Measurements from ENCODE around the gene PIK3CA.
"Not testable (repeated sequence)": the region's sequence is repeated elsewhere in the genome, so short reads cannot be mapped to it uniquely, and the experiment has no call there.

Gene PIK3CA

DNA sequence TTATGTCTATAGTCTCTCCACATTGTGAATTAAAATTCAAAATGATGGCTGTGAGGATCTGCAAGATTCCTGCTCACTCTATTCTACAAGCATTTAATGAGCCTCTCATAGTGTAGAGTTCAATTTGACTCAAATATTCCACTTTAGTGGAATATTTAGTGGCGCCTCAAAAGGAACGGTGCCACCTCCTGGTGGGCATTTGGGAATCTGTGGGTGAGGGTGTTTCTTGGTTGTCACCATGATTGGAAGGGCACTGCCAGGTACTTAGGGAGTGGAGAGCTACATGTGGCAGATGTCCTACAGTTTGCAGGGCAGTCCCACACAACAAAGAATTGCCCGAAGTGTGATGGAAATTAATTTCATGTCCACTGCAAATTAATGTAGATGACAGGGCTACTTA lies 124.2 kb downstream of the PIK3CA start:
- H4K8ac ChIP-seq (ENCODE audit: low read depth, low read length): no peak overlapping the region
- no peak overlapping the region for H3K4ac ChIP-seq (ENCODE audit: low read depth, low read length)
- no peaks in the 10 kb centered on the region for H3K36me3 ChIP-seq (ENCODE audit: control insufficient read depth in 1 of 2, insufficient read depth in 2 of 2, low read length in 2 of 2)
- no peak overlapping the region for H3K4me2 ChIP-seq (ENCODE audit: low read length)
- no peaks in the 10 kb centered on the region for H3K79me2 ChIP-seq (ENCODE audit: control insufficient read depth, insufficient read depth, low read length, poor library complexity)
- H2BK12ac ChIP-seq (ENCODE audit: low read length): no peak overlapping the region
- no peak overlapping the region for H3K4me3 ChIP-seq (ENCODE audit: low read depth, low read length)
- no peak overlapping the region for H3K18ac ChIP-seq (ENCODE audit: low read length)
- H3K27me3 ChIP-seq (ENCODE audit: insufficient read depth, low read length): no peaks in the 10 kb centered on the region
- no peaks in the 10 kb centered on the region for H3K4me1 ChIP-seq (ENCODE audit: control insufficient read depth in 1 of 2, insufficient read depth in 2 of 2, low read length in 2 of 2)
- no peak overlapping the region for H4K12ac ChIP-seq (ENCODE audit: low read depth, low read length)
- H2AK5ac ChIP-seq (ENCODE audit: low read length): no peak overlapping the region
- H3K9me3 ChIP-seq (ENCODE audit: insufficient read depth, low read depth, low read length): no peaks in the 10 kb centered on the region
- no peaks in the 10 kb centered on the region for H3K79me1 ChIP-seq (ENCODE audit: low read length)
- no peak overlapping the region for H2BK120ac ChIP-seq (ENCODE audit: insufficient read depth, low read length, poor library complexity)
- H4K91ac ChIP-seq (ENCODE audit: low read depth, low read length): no peak overlapping the region
- no peak for DNase-seq
- WGBS (ENCODE audit: extremely low coverage, insufficient coverage, insufficient read length): no CpG with 5 or more reads among the region's 3 CpGs
- H3K27ac ChIP-seq (ENCODE audit: low read depth, low read length): no peak overlapping the region
- H2AFZ ChIP-seq (ENCODE audit: insufficient read depth, low read length, poor library complexity): no peak overlapping the region
- no peak overlapping the region for H3K23ac ChIP-seq (ENCODE audit: low read length)
- H3K14ac ChIP-seq (ENCODE audit: low read length): no peak overlapping the region
- no peak overlapping the region for H2BK5ac ChIP-seq (ENCODE audit: low read depth, low read length, poor library complexity)
- H3K9ac ChIP-seq (ENCODE audit: low read length): no peak overlapping the region

DNA sequence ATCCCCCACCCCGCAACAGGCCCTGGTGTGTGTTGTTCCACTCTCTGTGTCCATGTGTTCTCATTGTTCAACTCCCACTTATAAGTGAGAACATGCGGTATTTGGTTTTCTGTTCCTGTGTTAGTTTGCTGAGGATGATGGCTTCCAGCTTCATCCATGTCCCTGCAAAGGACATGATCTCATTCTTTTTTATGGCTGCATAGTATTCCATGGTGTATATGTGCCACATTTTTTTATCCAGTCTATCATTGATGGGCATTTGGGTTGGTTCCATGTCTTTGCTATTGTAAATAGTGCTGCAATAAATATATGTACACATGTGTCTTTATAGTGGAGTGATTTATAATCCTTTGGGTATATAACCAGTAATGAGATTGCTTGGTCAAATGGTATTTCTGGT lies 126.3 kb downstream of the PIK3CA start:
- not testable (repeated sequence) for H3K27ac ChIP-seq (ENCODE audit: low read depth, low read length); DNase-seq; H3K9ac ChIP-seq (ENCODE audit: low read length); H3K4me3 ChIP-seq (ENCODE audit: low read depth, low read length); H4K91ac ChIP-seq (ENCODE audit: low read depth, low read length); H3K14ac ChIP-seq (ENCODE audit: low read length); H3K4ac ChIP-seq (ENCODE audit: low read depth, low read length); H2BK120ac ChIP-seq (ENCODE audit: insufficient read depth, low read length, poor library complexity); H3K79me1 ChIP-seq (ENCODE audit: low read length); H3K36me3 ChIP-seq (ENCODE audit: control insufficient read depth in 1 of 2, insufficient read depth in 2 of 2, low read length in 2 of 2); H3K4me1 ChIP-seq (ENCODE audit: control insufficient read depth in 1 of 2, insufficient read depth in 2 of 2, low read length in 2 of 2); H3K79me2 ChIP-seq (ENCODE audit: control insufficient read depth, insufficient read depth, low read length, poor library complexity); H3K9me3 ChIP-seq (ENCODE audit: insufficient read depth, low read depth, low read length); H3K27me3 ChIP-seq (ENCODE audit: insufficient read depth, low read length); H3K23ac ChIP-seq (ENCODE audit: low read length); H2AFZ ChIP-seq (ENCODE audit: insufficient read depth, low read length, poor library complexity); H2AK5ac ChIP-seq (ENCODE audit: low read length); H4K12ac ChIP-seq (ENCODE audit: low read depth, low read length); H2BK5ac ChIP-seq (ENCODE audit: low read depth, low read length, poor library complexity); H2BK12ac ChIP-seq (ENCODE audit: low read length); H3K4me2 ChIP-seq (ENCODE audit: low read length); H3K18ac ChIP-seq (ENCODE audit: low read length); H4K8ac ChIP-seq (ENCODE audit: low read depth, low read length)
- no CpG with 5 or more reads among the region's 2 CpGs for WGBS (ENCODE audit: extremely low coverage, insufficient coverage, insufficient read length)

DNA sequence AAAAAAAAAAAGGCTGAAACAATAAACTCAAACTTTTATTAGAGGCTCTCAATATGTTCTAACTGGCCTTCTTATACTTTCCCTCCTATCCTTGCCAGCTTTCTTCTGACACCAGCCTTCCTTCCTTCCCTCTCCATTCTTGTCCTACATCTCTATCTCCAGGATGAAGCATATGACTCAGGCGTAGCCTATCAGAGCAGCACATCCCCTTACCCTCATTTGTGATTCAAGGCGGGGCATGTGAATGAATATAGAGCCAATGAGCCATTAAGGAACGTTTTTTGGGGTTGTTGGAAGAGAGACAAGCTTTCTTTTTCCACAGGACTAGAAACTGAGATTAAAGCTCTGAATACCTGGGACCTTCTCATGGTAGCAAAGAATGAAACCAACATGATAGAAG lies 127.8 kb downstream of the PIK3CA start:
- H3K79me2 ChIP-seq (ENCODE audit: control insufficient read depth, insufficient read depth, low read length, poor library complexity): no peaks in the 10 kb centered on the region
- no peak overlapping the region for H2BK12ac ChIP-seq (ENCODE audit: low read length)
- H3K9me3 ChIP-seq (ENCODE audit: insufficient read depth, low read depth, low read length): no peaks in the 10 kb centered on the region
- no peak overlapping the region for H3K23ac ChIP-seq (ENCODE audit: low read length)
- no peak overlapping the region for H3K27ac ChIP-seq (ENCODE audit: low read depth, low read length)
- H3K27me3 ChIP-seq (ENCODE audit: insufficient read depth, low read length): no peaks in the 10 kb centered on the region
- H3K4me1 ChIP-seq (ENCODE audit: control insufficient read depth in 1 of 2, insufficient read depth in 2 of 2, low read length in 2 of 2): peaks cover 0 to 2% of the 10 kb centered on the region in 2 experiments
- H3K18ac ChIP-seq (ENCODE audit: low read length): no peak overlapping the region
- no peak overlapping the region for H4K12ac ChIP-seq (ENCODE audit: low read depth, low read length)
- H2BK120ac ChIP-seq (ENCODE audit: insufficient read depth, low read length, poor library complexity): no peak overlapping the region
- no peak overlapping the region for H3K14ac ChIP-seq (ENCODE audit: low read length)
- no peak overlapping the region for H4K8ac ChIP-seq (ENCODE audit: low read depth, low read length)
- no peaks in the 10 kb centered on the region for H3K36me3 ChIP-seq (ENCODE audit: control insufficient read depth in 1 of 2, insufficient read depth in 2 of 2, low read length in 2 of 2)
- H3K4ac ChIP-seq (ENCODE audit: low read depth, low read length): no peak overlapping the region
- no peak overlapping the region for H4K91ac ChIP-seq (ENCODE audit: low read depth, low read length)
- H2AK5ac ChIP-seq (ENCODE audit: low read length): no peak overlapping the region
- no peak overlapping the region for H3K9ac ChIP-seq (ENCODE audit: low read length)
- DNase-seq: no peak
- H3K79me1 ChIP-seq (ENCODE audit: low read length): no peaks in the 10 kb centered on the region
- H3K4me3 ChIP-seq (ENCODE audit: low read depth, low read length): no peak overlapping the region
- no peak overlapping the region for H3K4me2 ChIP-seq (ENCODE audit: low read length)
- WGBS (ENCODE audit: extremely low coverage, insufficient coverage, insufficient read length): no CpG with 5 or more reads among the region's 3 CpGs
- H2BK5ac ChIP-seq (ENCODE audit: low read depth, low read length, poor library complexity): no peak overlapping the region
- H2AFZ ChIP-seq (ENCODE audit: insufficient read depth, low read length, poor library complexity): no peak overlapping the region

DNA sequence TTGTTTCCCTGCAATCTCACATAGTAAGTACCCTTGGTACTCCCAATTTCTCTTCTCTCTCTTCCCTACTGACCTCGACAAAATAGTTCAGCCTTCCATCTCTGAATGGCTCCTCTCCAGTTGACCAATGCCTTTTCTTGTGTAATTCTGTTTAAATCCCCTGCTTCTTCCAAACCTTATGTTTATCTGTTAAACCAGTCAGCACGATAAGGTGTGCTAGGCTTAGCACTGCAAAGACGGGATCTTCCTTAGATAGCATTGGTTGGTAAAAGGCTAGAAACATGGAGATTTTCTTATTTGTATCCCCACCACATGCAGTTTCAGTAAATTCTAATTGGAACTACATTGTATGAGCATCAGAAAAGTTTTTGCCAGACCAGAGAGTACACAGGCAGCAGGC lies 128.6 kb downstream of the PIK3CA start:
- no peak overlapping the region for H3K4ac ChIP-seq (ENCODE audit: low read depth, low read length)
- H4K8ac ChIP-seq (ENCODE audit: low read depth, low read length): no peak overlapping the region
- no CpG with 5 or more reads among the region's 3 CpGs for WGBS (ENCODE audit: extremely low coverage, insufficient coverage, insufficient read length)
- no peak overlapping the region for H3K9ac ChIP-seq (ENCODE audit: low read length)
- no peak overlapping the region for H3K23ac ChIP-seq (ENCODE audit: low read length)
- no peak overlapping the region for H2AK5ac ChIP-seq (ENCODE audit: low read length)
- H3K27me3 ChIP-seq (ENCODE audit: insufficient read depth, low read length): no peaks in the 10 kb centered on the region
- H3K4me3 ChIP-seq (ENCODE audit: low read depth, low read length): no peak overlapping the region
- no peak overlapping the region for H2AFZ ChIP-seq (ENCODE audit: insufficient read depth, low read length, poor library complexity)
- peaks cover 0 to 2% of the 10 kb centered on the region in 2 experiments for H3K4me1 ChIP-seq (ENCODE audit: control insufficient read depth in 1 of 2, insufficient read depth in 2 of 2, low read length in 2 of 2)
- no peak overlapping the region for H3K18ac ChIP-seq (ENCODE audit: low read length)
- no peak overlapping the region for H2BK12ac ChIP-seq (ENCODE audit: low read length)
- no peak overlapping the region for H3K4me2 ChIP-seq (ENCODE audit: low read length)
- no peak overlapping the region for H2BK120ac ChIP-seq (ENCODE audit: insufficient read depth, low read length, poor library complexity)
- no peak overlapping the region for H4K91ac ChIP-seq (ENCODE audit: low read depth, low read length)
- H3K27ac ChIP-seq (ENCODE audit: low read depth, low read length): no peak overlapping the region
- no peak overlapping the region for H4K12ac ChIP-seq (ENCODE audit: low read depth, low read length)
- no peak overlapping the region for H2BK5ac ChIP-seq (ENCODE audit: low read depth, low read length, poor library complexity)
- no peak overlapping the region for H3K14ac ChIP-seq (ENCODE audit: low read length)
- DNase-seq: no peak
- no peaks in the 10 kb centered on the region for H3K79me2 ChIP-seq (ENCODE audit: control insufficient read depth, insufficient read depth, low read length, poor library complexity)
- no peaks in the 10 kb centered on the region for H3K36me3 ChIP-seq (ENCODE audit: control insufficient read depth in 1 of 2, insufficient read depth in 2 of 2, low read length in 2 of 2)
- no peaks in the 10 kb centered on the region for H3K79me1 ChIP-seq (ENCODE audit: low read length)
- H3K9me3 ChIP-seq (ENCODE audit: insufficient read depth, low read depth, low read length): no peaks in the 10 kb centered on the region
